ENCODE measurements around the gene BARHL2. TPM values are rescaled to one million over a fixed set of nuclear protein-coding genes. Genes with fewer than 3 reads are reported as not detected.

Gene BARHL2
- total RNA-seq, 2 experiments from 2014 or later = not detected

- H3K9me3 Mint-ChIP-seq = no peaks in the 10 kb centered on the region
- H3K27ac Mint-ChIP-seq = no peak overlapping the region
- CTCF ChIA-PET = interaction anchor here (1.1 kb wide), 1 partner anchor 8 kb away, joined by 3 read pairs; no protein-coding TSS in a partner anchor
Observed at GRCh38 chr1:90694846-90695245, 22.3 kb downstream of the BARHL2 start.

DNA sequence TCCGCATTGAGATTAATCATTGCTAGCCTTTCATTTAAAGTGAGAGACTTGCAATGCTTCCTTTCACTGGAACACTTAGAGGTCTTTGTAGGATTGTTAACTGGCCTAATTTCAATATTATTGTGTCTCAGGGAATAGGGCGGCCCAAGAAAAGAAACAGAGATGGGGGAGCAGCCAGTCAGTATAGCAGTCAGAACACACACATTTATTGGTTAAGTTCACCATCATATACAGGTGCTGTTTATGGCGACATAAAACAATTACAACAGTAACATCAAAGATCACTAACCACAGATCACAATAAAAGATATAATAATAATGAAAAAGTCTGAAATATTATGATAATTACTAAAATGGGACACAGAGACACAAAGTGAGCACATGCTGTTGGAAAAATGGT lies 29.4 kb downstream of the BARHL2 start:
- CTCF ChIA-PET = no interaction called here

More at GRCh38 chr1:90694846-90695245, 22.3 kb downstream of the BARHL2 start:
- POLR2A ChIA-PET = no interaction called here
- DNase-seq = no peak
- Mint-ChIP-seq H3K4me1 (no peaks in the 10 kb centered on the region), H3K27me3 (peaks cover 31% of the 10 kb centered on the region), H3K4me3 (no peak overlapping the region), H3K36me3 (ENCODE audit: low read depth) (no peaks in the 10 kb centered on the region)

DNA sequence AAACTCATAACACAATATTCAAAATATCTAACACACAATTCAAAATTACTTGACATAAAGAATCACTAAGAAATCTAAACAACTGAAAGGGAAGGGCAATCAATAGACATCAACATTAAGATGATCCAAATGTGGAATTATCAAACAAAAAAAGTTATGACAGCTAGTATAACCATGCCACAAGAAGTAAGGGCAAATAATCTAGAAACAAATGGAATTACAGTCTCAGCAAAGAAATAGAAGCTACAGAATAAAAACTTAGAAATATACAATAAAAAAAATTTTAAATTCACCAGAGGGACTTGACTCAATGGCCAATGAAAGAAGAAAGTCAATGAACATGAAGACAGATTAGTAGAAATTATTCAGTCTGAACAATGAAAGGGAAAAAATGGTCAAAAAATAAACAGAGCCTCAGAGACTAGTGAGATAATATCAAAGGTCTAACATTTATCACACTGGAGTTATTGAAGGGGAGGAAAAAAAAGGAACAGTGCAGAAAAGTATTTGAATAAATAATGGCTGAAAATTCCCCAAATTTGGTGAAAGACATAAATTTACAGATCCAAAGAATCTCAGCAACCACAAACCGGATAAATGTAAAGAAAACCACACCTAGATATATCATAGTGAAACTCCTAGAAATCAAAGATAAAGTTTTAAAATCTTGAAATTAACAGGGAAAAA lies 41.8 kb downstream of the BARHL2 start:
- Mint-ChIP-seq H3K27ac (no peak overlapping the region), H3K36me3 (ENCODE audit: low read depth) (no peaks in the 10 kb centered on the region), H3K27me3 (peaks cover 14% of the 10 kb centered on the region), H3K4me1 (no peaks in the 10 kb centered on the region), H3K4me3 (no peak overlapping the region), H3K9me3 (peaks cover 7% of the 10 kb centered on the region)
- ChIA-PET CTCF (no interaction called here), POLR2A (no interaction called here)
- no peak for DNase-seq

More for the DNA sequence above, 29.4 kb downstream of the BARHL2 start:
- Mint-ChIP-seq H3K4me1 (no peaks in the 10 kb centered on the region), H3K9me3 (no peaks in the 10 kb centered on the region), H3K27me3 (peaks cover 22% of the 10 kb centered on the region), H3K27ac (no peak overlapping the region), H3K36me3 (ENCODE audit: low read depth) (no peaks in the 10 kb centered on the region), H3K4me3 (no peak overlapping the region)
- DNase-seq = no peak
- POLR2A ChIA-PET = no interaction called here

DNA sequence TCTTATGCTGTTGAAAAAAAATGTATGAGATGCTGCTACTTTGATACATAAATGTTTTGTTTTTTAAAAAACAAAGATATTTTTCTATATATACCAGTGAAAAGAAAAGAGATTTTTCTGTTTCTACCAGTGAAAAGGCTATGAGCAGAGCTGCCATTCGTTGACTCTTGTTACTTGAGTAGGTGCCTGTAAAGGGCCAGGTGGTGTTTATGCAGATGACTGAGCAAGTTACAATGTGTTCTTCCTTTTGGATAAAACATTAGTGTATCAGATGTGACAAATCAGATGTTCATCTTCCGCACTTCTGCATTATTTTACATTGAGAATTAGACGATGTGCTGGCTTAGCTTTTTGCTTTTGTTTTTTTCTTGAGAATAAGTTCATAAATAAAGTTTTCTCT lies 45.4 kb downstream of the BARHL2 start:
- DNase-seq = no peak
- no peaks in the 10 kb centered on the region for H3K4me1 Mint-ChIP-seq
- ChIA-PET CTCF (interaction anchor here (1.0 kb wide), 1 partner anchor 9 kb away, joined by 4 read pairs; no protein-coding TSS in a partner anchor), POLR2A (no interaction called here)
- H3K9me3 Mint-ChIP-seq = peaks cover 7% of the 10 kb centered on the region
- no peaks in the 10 kb centered on the region for H3K36me3 Mint-ChIP-seq (ENCODE audit: low read depth)
- peaks cover 2% of the 10 kb centered on the region for H3K27me3 Mint-ChIP-seq
- H3K4me3 Mint-ChIP-seq = no peak overlapping the region
- H3K27ac Mint-ChIP-seq = no peak overlapping the region

- POLR2A ChIA-PET = no interaction called here
- Mint-ChIP-seq H3K4me1 (no peaks in the 10 kb centered on the region), H3K9me3 (peaks cover 7% of the 10 kb centered on the region), H3K36me3 (ENCODE audit: low read depth) (no peaks in the 10 kb centered on the region), H3K4me3 (no peak overlapping the region), H3K27ac (no peak overlapping the region), H3K27me3 (peaks cover 4% of the 10 kb centered on the region)
- DNase-seq = no peak
- CTCF ChIA-PET = interaction anchor here (1.0 kb wide), 1 partner anchor 9 kb away, joined by 4 read pairs; no protein-coding TSS in a partner anchor
Observed at GRCh38 chr1:90671251-90671650, 45.9 kb downstream of the BARHL2 start.

Measured in activated CD4-positive, alpha-beta T cell treated with anti-CD3 and anti-CD28 coated beads, Interleukin-2, amount 10 ng/mL, durations not matched to agents 7 days and 5 days (primary cell).